Natural killer cell (primary cell): ENCODE results near the gene SEMA3B. TPM values are rescaled to one million over a fixed set of nuclear protein-coding genes. Genes with fewer than 3 reads are reported as not detected.
"Not testable (repeated sequence)": the region's sequence is repeated elsewhere in the genome, so short reads cannot be mapped to it uniquely, and the experiment has no call there.

Experiments used
- ATAC-seq, 3 donors: fragments of 150-1000 bp in 2 of 3; fragments of 200-7000 bp in 1 of 3; cut with Tn5 transposase; 1 replicate in 1 of 3; 2 replicates in 2 of 3; pipeline ENCODE4 v1.10.0; 2021; ENCODE audit warnings: mild to moderate bottlenecking in 2 of 3, moderate library complexity in 2 of 3
- DNase-seq, 2 donors: peaks; one replicate each; pipeline versions ENCODE4 v3.0.0 to v3.0.0-alpha.2; 2013 to 2021; ENCODE audit warnings: mixed read lengths in 1 of 2
- H3K27ac ChIP-seq: one replicate; pipeline ENCODE4 v1.5.1; 2013; ENCODE audit warnings: mild to moderate bottlenecking, low read length
- H3K27me3 ChIP-seq: one replicate; pipeline ENCODE4 v1.6.1; 2013; ENCODE audit warnings: low read length; ENCODE audit not compliant: control insufficient read depth, insufficient read depth
- H3K36me3 ChIP-seq: one replicate; pipeline ENCODE4 v1.6.1; 2013; ENCODE audit warnings: low read length; ENCODE audit not compliant: control insufficient read depth, insufficient read depth
- H3K4me1 ChIP-seq: one replicate; pipeline ENCODE4 v1.6.1; 2013; ENCODE audit warnings: low read length; ENCODE audit not compliant: control insufficient read depth, insufficient read depth
- H3K4me3 ChIP-seq: one replicate; pipeline ENCODE4 v1.5.1; 2013; ENCODE audit warnings: low read length
- H3K9me3 ChIP-seq: one replicate; pipeline ENCODE4 v1.6.1; 2013; ENCODE audit warnings: low read length; ENCODE audit not compliant: control insufficient read depth, insufficient read depth
- H3K27ac Mint-ChIP-seq, 2 donors: one replicate each; pipeline ENCODE4 v1.8.0; 2022; ENCODE audit warnings: mild to moderate bottlenecking in 2 of 2, mixed read lengths in 2 of 2, moderate library complexity in 1 of 2
- H3K27me3 Mint-ChIP-seq, 2 donors: one replicate each; pipeline ENCODE4 v1.8.0; 2022; ENCODE audit warnings: low read depth in 2 of 2, mixed read lengths in 2 of 2
- H3K36me3 Mint-ChIP-seq: one replicate; pipeline ENCODE4 v1.8.0; 2022; ENCODE audit warnings: mixed read lengths
- H3K4me1 Mint-ChIP-seq, 2 donors: one replicate each; pipeline ENCODE4 v1.8.0; 2022; ENCODE audit warnings: mixed read lengths in 2 of 2
- H3K4me3 Mint-ChIP-seq: one replicate; pipeline ENCODE4 v1.8.0; 2022; ENCODE audit warnings: mild to moderate bottlenecking, moderate library complexity, mixed read lengths
- H3K9me3 Mint-ChIP-seq, 2 donors: one replicate each; pipeline ENCODE4 v1.8.0; 2022; ENCODE audit warnings: mixed read lengths in 2 of 2
- WGBS: methylation state at CpG from one replicate; pipeline ENCODE4 v1.1.7; 2013; ENCODE audit warnings: missing lambda C conversion rate; ENCODE audit not compliant: insufficient coverage; 5-methylcytosine and 5-hydroxymethylcytosine counted together
- intact Hi-C: fragments of 100-400 bp; cut with micrococcal nuclease; formaldehyde crosslinking; loops from one replicate; pipeline ENCODE4 v1.14.2; 2022
- total RNA-seq, 4 donors: library from RNA; stranded (reverse); fragments of 120-200 nt in 1 of 4; gene quantifications; one replicate each; pipeline versions ENCODE4 v1.2.3 to v1.2.4, GENCODE V29; 2013 to 2022
- TF ChIP-seq, protein P1 (sequence below): fragments of 200-600 bp; IDR thresholded peaks from one replicate; pipeline ENCODE4 v1.8.0; 2022; ENCODE audit warnings: antibody characterized with exemption

SEMA3B gene
- total RNA-seq, 3 donors from 2014 or later (not counting 1 experiment from before 2014, with no cell fraction given) = 0.97 to 2.0 (median 0.99) TPM

DNA sequence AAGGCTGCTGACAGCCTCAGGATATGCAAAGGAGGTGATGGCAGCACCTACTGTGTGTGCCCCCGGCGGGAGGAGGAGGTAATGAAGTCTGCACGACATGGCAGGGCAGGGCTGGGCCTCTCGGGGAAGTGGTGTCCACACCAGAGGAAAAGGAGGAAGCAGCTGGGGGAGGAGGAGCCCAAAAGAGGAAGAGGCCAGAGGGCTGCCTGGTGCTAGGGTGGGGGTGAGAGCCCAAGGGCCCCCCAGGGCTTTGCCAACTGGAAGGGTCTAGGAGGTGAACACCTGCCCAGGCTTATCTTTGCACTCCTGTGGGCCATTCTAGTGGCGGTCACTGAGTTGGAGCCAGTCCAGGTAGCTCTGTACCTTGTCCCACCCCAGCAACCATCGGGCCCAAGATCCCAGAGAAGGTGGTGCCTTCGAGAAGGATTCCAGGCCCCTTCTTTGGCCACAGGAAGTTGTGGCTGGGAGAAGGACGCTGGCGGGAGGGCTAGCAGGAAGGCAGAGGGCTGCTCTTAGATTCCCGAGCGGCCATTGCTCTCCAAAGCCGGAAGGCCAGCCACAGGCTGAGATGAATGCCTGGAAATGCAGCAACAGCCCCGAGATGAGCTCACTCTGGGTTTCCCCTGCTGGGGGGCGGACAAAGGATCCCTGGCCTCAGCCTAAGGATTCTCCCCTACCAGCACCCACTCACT lies 25.9 kb upstream of the SEMA3B start:
- intact Hi-C loops = no loop called here
- Mint-ChIP-seq H3K36me3 (no peaks in the 10 kb centered on the region), H3K4me3 (peak overlapping the region; percentile 83), H3K27me3 (no peaks in the 10 kb centered on the region), H3K9me3 (no peaks in the 10 kb centered on the region), H3K4me1 (peaks cover 71 to 88% of the 10 kb centered on the region in 2 donors), H3K27ac (peak overlapping the region; percentile 95)
- Histone ChIP-seq H3K27me3 (no peaks in the 10 kb centered on the region), H3K36me3 (peaks cover 32% of the 10 kb centered on the region), H3K4me1 (peaks cover 100% of the 10 kb centered on the region), H3K27ac (peak overlapping the region; percentile 86), H3K4me3 (no peak overlapping the region), H3K9me3 (no peaks in the 10 kb centered on the region)
- 14% methylated on average over 14 of the region's 14 CpGs for WGBS
- ATAC-seq = peak in 2 of 3 donors; percentile 11 to 44
- DNase-seq = peak; percentile 39 to 65
- TF ChIP-seq, protein P1, sequence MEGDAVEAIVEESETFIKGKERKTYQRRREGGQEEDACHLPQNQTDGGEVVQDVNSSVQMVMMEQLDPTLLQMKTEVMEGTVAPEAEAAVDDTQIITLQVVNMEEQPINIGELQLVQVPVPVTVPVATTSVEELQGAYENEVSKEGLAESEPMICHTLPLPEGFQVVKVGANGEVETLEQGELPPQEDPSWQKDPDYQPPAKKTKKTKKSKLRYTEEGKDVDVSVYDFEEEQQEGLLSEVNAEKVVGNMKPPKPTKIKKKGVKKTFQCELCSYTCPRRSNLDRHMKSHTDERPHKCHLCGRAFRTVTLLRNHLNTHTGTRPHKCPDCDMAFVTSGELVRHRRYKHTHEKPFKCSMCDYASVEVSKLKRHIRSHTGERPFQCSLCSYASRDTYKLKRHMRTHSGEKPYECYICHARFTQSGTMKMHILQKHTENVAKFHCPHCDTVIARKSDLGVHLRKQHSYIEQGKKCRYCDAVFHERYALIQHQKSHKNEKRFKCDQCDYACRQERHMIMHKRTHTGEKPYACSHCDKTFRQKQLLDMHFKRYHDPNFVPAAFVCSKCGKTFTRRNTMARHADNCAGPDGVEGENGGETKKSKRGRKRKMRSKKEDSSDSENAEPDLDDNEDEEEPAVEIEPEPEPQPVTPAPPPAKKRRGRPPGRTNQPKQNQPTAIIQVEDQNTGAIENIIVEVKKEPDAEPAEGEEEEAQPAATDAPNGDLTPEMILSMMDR = no peak

DNA sequence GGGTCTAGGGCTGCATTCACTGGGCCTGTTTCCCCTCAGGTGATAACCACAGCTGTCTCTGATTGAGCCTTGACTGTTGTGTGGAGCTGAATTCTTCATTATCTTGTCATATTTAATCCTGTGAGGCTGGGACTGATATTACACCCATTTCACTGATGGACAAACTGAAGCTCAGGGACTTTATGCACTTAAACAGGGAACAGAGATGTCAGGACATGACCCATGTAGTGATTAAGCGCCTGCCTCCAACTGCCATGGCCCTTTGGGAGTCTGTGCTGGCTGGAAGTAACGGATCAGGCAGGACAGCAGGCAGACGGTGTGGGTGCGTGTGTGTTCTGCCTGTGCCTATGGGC lies 25.4 kb upstream of the SEMA3B start:
- Mint-ChIP-seq H3K4me3 (peak overlapping the region; percentile 64), H3K27ac (peak overlapping the region; percentile 95), H3K36me3 (no peaks in the 10 kb centered on the region), H3K27me3 (no peaks in the 10 kb centered on the region), H3K9me3 (no peaks in the 10 kb centered on the region), H3K4me1 (peaks cover 69 to 87% of the 10 kb centered on the region in 2 donors)
- Histone ChIP-seq H3K4me3 (no peak overlapping the region), H3K9me3 (no peaks in the 10 kb centered on the region), H3K27ac (peak overlapping the region; percentile 86), H3K36me3 (peaks cover 36% of the 10 kb centered on the region), H3K27me3 (no peaks in the 10 kb centered on the region), H3K4me1 (peaks cover 100% of the 10 kb centered on the region)
- WGBS = 90% methylated on average over 4 of the region's 4 CpGs
- DNase-seq = no peak
- intact Hi-C loops = no loop called here
- TF ChIP-seq, protein P1 = no peak
- ATAC-seq = no peak

DNA sequence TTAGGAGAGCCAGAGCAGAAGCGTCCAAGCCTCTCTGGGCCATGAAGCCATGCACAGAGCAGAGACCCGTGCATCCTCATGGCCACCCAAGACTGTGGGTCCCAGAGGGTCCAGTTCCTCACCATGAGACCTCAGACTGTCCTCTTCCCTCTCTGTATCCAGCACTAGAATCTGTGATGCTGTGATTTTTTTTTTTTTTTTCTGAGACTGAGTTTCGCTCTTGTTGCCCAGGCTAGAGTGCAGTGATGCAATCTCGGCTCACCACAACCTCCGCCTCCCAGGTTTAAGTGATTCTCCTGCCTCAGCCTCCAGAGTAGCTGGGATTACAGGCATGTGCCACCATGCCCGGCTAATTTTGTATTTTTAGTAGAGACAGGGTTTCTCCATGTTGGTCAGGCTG lies 24.1 kb upstream of the SEMA3B start:
- peaks cover 23% of the 10 kb centered on the region for H3K36me3 ChIP-seq
- H3K36me3 Mint-ChIP-seq, H3K4me3 ChIP-seq, H3K27me3 ChIP-seq, ATAC-seq, H3K9me3 ChIP-seq, H3K9me3 Mint-ChIP-seq, DNase-seq, H3K27me3 Mint-ChIP-seq, intact Hi-C loops: not testable (repeated sequence)
- peaks cover 61 to 84% of the 10 kb centered on the region in 2 donors for H3K4me1 Mint-ChIP-seq
- H3K27ac Mint-ChIP-seq = peak overlapping the region; percentile 95
- H3K4me1 ChIP-seq = peaks cover 100% of the 10 kb centered on the region
- H3K27ac ChIP-seq = peak overlapping the region; percentile 59
- 59% methylated on average over 5 of the region's 6 CpGs for WGBS
- H3K4me3 Mint-ChIP-seq = peak overlapping the region; percentile 53

DNA sequence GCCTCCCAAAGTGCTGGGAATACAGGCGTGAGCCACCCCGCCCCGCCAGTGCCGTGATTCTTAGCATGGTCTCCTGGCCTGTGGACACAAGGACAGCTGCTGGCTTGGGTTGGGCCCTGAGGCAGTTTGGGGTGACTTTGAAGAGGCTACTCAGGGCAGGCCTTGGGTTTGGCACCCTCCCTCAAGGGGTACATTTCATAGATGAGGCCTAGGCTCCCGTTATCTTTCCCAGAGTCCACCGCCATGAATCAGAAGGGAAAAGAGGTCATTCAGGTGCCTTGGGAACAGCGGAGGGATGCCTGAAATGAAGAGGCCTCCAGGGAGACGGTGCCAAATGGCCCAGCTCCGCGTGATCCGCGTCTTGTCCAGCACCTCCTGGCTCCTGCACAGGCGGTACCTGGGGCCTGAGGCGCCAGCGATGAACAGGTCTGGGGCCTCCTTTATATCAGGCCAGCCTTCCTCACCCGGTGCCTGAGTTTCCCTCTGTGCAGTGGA lies 23.6 kb upstream of the SEMA3B start:
- TF ChIP-seq, protein P1 = no peak
- no peaks in the 10 kb centered on the region for H3K27me3 Mint-ChIP-seq
- intact Hi-C loops = no loop called here
- H3K4me1 ChIP-seq = peaks cover 100% of the 10 kb centered on the region
- H3K4me1 Mint-ChIP-seq = peaks cover 62 to 84% of the 10 kb centered on the region in 2 donors
- H3K36me3 Mint-ChIP-seq = no peaks in the 10 kb centered on the region
- no peaks in the 10 kb centered on the region for H3K27me3 ChIP-seq
- H3K36me3 ChIP-seq = peaks cover 19% of the 10 kb centered on the region
- no peak for ATAC-seq
- no peak overlapping the region for H3K4me3 ChIP-seq
- peak overlapping the region; percentile 85 for H3K27ac ChIP-seq
- peak overlapping the region; percentile 95 for H3K27ac Mint-ChIP-seq
- peak overlapping the region; percentile 53 for H3K4me3 Mint-ChIP-seq
- no peaks in the 10 kb centered on the region for H3K9me3 ChIP-seq
- no peaks in the 10 kb centered on the region for H3K9me3 Mint-ChIP-seq
- 77% methylated on average over 16 of the region's 16 CpGs for WGBS
- DNase-seq = no peak
